ENCODE results near the gene ATXN7L3. TPM values are rescaled to one million over a fixed set of nuclear protein-coding genes. Genes with fewer than 3 reads are reported as not detected.

The ATXN7L3 gene
- total and polyA plus RNA-seq, 2 donors (not counting 3 experiments of a cell fraction or from before 2014, with no cell fraction given), result 61.3 to 82.5 TPM

DNA sequence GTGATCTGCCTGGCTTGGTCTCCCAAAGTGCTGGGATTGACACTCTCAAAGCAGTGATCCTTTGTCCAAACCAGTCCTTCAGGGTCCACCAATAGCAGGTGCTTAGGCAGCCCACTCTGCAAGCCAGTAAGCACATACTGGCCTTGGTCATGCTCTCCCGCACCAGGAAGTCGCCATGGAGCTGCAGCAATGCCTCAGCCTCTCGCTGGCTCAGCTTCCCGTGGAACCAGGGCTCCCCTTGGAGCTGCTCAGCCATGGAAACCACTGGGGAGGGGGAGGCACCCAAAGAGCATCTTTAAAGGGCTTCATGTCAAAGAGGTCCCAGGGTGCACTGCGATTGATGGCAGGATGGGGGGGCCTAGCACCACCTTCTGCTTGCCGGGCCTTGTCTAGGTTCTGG is 29.4 kb upstream of the ATXN7L3 start:
- BruUV-seq (replicated peaks), result no TSS peak
- ChIA-PET CTCF (interaction anchor here (1.0 kb wide), 1 partner anchor 79 kb away, joined by 5 read pairs; the partner anchor contains the start of gene RUNDC3A), POLR2A (no interaction called here)
- Histone ChIP-seq H3K27ac (ENCODE audit: insufficient read depth, low read depth, low read length) (no peak overlapping the region), H3K4me2 (ENCODE audit: insufficient read depth, low read length) (no peak overlapping the region), H3K9me3 (replicated peaks; ENCODE audit: control insufficient read depth, insufficient read depth, low read length) (no peaks in the 10 kb centered on the region), H4K20me1 (replicated peaks; ENCODE audit: control insufficient read depth, extremely low read depth, insufficient read depth, low read length) (no peaks in the 10 kb centered on the region), H3K4me1 (ENCODE audit: control insufficient read depth, extremely low read depth, insufficient read depth, low read length) (peaks cover under 1% of the 10 kb centered on the region), H3K4me3 (replicated peaks in 1 of 3; ENCODE audit: insufficient read depth in 1 of 3, low read depth in 1 of 3, low read length in 3 of 3) (no peak overlapping the region), H3K9ac (replicated peaks; ENCODE audit: extremely low read depth, insufficient read depth, low read length) (no peak overlapping the region), H3K9me1 (replicated peaks; ENCODE audit: control insufficient read depth, extremely low read depth, insufficient read depth, low read length) (no peaks in the 10 kb centered on the region), H3K79me2 (ENCODE audit: control insufficient read depth, insufficient read depth, low read length) (no peaks in the 10 kb centered on the region), H3K27me3 (ENCODE audit: control insufficient read depth in 2 of 2, insufficient read depth in 2 of 2, low read length in 2 of 2) (no peaks in the 10 kb centered on the region), H3K36me3 (ENCODE audit: control insufficient read depth in 2 of 2, extremely low read depth in 1 of 2, insufficient read depth in 2 of 2, low read length in 2 of 2) (no peaks in the 10 kb centered on the region), H2AFZ (ENCODE audit: low read depth, low read length) (no peak overlapping the region)
- no peak for DNase-seq (ENCODE audit: low read depth, low spot score)
- TF ChIP-seq MYC (IDR thresholded peaks at IDR 0.05; ENCODE audit: low read depth, low read length) (no peak), FOS (IDR thresholded peaks at IDR 0.05; ENCODE audit: borderline replicate concordance, insufficient read depth, low read length) (no peak), EZH2 (IDR thresholded peaks at IDR 0.05; ENCODE audit: borderline replicate concordance, low read depth, low read length, severe bottlenecking) (no peak), GATA2 (IDR thresholded peaks at IDR 0.05; ENCODE audit: insufficient read depth, insufficient read length, low read depth, low read length) (no peak), POLR2AphosphoS5 (IDR thresholded peaks at IDR 0.05; ENCODE audit: insufficient read depth, low read depth, low read length) (no peak), POLR2A (IDR thresholded peaks at IDR 0.05; ENCODE audit: low read depth, low read length) (no peak), JUN (IDR thresholded peaks at IDR 0.05; ENCODE audit: borderline replicate concordance, insufficient read depth, insufficient read length, low read depth) (no peak)
- TF ChIP-seq, protein P1, sequence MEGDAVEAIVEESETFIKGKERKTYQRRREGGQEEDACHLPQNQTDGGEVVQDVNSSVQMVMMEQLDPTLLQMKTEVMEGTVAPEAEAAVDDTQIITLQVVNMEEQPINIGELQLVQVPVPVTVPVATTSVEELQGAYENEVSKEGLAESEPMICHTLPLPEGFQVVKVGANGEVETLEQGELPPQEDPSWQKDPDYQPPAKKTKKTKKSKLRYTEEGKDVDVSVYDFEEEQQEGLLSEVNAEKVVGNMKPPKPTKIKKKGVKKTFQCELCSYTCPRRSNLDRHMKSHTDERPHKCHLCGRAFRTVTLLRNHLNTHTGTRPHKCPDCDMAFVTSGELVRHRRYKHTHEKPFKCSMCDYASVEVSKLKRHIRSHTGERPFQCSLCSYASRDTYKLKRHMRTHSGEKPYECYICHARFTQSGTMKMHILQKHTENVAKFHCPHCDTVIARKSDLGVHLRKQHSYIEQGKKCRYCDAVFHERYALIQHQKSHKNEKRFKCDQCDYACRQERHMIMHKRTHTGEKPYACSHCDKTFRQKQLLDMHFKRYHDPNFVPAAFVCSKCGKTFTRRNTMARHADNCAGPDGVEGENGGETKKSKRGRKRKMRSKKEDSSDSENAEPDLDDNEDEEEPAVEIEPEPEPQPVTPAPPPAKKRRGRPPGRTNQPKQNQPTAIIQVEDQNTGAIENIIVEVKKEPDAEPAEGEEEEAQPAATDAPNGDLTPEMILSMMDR (IDR thresholded peaks at IDR 0.05; ENCODE audit: extremely low read depth in 1 of 2, insufficient read depth in 1 of 2, low read depth in 1 of 2, low read length in 2 of 2), result no peak
- TF ChIP-seq, protein P2, sequence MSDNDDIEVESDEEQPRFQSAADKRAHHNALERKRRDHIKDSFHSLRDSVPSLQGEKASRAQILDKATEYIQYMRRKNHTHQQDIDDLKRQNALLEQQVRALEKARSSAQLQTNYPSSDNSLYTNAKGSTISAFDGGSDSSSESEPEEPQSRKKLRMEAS (IDR thresholded peaks at IDR 0.05; ENCODE audit: insufficient read depth, insufficient read length), result no peak
- FAIRE-seq, result no peak
- dilution Hi-C loops (cut with MboI; ENCODE audit: extremely low pct_ligation_motif_present, low sequenced_read_pairs), result no loop called here
- intact Hi-C loops (cut with micrococcal nuclease), result no loop called here

Data from endothelial cell of umbilical vein (primary cell).